ENCODE results near the gene CCDC92B.

The CCDC92B gene

DNA sequence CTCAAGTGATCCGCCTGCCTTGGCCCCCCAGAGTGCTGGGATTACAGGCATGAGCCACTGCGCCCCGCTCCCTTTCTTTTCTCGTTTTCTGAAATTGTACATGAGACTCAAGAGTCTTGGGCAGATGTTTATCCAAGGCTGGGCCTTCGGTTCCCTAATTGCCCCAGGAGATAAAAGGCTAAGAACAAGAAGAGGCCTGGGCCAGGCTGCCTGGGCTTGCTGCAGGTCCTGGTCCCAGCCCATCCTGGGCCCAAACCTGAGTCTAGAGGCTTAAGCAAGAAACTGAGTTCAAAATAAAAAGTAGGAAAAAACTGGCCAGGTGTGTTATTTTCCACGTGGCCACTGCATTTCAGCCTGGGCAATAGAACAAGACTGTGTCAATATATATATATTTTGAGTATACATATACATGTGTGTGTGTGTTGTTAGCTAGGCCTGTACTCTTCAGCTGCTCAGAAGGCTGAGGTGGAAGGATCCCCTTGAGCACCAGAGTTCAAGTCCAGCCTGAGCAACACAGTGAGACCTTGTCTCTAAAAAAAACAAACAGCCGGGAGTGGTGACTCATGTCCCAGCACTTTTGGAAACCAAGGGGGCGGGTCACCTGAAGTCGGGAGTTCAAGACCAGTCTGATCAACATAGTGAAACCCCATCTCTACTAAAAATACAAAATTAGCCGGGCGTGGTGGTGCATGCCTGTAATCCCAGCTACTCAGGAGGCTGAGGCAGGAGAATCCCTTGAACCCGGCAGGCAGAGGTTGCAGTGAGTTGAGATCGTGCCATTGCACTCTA is 31.1 kb downstream of the CCDC92B start:
- no peak for DNase-seq

DNA sequence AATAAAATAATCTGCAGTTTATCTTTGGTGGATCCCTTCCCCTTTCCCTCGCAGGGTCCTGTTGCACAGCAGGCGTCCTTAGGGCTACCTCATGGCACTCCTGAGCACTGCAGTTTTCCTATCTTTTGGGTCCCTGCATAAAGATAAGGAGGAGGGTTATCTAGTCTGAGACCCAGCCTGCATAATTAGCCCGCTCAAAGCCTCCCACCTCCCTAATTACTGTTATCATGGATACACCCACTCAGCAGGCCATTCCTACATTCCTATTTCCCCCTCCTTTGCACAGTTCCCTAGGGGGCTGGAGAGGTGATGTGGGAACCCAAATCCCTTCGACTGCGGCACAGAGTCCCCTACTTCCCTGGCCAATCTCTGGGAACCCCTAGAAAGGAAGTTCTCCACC is 32.8 kb downstream of the CCDC92B start:
- DNase-seq, result no peak

DNA sequence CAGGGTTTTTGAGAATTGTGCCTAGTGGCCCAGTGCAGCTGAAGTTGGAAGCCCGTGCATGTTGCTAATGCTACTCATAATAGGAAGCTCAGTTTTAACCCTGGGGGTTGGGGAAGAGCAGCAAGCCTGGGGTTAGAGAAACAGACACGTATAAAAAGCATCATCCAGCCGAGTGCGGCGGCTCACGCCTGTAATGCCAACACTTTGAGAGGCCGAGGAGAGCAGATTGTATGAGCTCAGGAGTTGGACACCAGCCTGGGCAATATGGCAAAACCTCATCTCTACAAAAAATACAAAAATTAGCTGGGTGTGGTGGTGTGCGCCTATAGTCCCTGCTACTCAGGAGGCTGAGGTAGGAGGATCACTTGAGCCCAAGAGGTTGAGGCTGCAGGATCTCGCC is 35.6 kb downstream of the CCDC92B start:
- DNase-seq, result no peak

DNA sequence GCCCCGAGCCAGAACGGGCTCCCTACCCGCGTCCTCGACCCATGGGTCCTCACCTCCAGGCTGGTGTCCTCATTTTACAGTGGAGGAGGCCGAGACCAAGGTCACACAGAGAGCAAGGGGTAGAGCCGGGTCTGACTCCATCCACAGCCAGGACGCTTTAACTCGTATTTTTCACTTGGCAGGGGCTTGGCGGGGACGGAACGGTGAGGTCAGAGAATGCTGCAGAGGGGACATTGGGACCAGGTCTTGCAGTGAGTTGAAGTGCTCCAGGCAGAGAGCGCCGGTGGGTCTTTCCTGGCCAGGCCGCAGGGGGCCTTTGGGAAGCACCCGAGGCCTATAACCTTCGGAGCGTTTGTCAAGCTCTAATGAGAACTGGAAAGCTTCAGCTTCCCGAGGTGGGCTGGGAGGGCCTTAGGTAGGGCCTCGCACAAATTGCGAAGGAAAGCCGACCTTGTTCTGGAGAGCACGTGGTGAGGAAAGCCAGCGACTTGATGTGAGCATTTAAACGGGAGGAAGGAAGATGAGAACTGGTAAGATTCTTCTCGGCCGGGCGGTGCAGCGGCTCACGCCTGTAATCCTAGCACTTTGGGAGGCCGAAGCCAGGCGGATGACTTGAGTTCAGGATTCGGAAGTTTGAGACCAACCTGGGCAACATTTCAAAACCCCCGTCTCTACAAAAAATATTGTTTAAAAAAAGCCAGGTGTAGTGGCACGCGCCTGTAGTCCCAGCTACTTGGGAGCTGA is 37.0 kb downstream of the CCDC92B start:
- no peak for DNase-seq

DNA sequence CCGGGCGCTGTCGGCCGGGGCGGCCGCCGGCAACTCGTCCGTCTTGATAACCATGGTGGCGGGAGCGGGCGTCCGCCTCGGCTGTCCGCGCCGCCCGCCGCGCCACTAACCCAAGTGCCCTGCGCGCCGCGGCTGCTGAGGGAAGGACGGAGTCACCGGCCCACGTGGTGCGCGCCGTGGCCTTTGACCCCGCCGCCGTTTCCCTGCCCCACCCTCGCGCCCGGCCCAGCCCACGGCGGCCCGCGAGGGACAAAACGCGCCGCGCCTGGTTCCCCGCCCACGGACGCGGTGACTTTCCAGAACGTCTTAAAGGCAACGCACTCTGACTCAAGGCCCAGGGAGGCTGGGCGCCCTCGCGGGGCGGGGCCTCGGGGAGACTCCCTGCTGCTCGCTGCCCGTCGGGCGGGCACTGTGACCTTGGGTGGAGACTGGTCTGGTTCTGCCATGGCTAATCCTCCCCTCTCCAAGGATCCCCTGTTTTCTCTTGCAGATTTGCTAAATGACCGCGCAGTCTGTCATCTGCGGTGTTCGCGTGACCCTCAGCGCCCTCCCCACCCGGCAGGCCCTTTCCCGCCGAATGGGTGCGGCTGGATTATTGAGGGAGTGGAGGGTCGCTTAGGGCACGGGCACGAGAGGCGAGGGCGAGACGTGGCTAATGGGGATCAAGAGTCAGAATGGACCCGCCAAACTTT is 37.7 kb downstream of the CCDC92B start, which contains the start of gene CLUH:
CLUH (minus strand) TSS at position 157 of the 692 bp plus-strand sequence; CDS start at position 54, 103 bp downstream.
- peak; percentile 97 for DNase-seq

DNA sequence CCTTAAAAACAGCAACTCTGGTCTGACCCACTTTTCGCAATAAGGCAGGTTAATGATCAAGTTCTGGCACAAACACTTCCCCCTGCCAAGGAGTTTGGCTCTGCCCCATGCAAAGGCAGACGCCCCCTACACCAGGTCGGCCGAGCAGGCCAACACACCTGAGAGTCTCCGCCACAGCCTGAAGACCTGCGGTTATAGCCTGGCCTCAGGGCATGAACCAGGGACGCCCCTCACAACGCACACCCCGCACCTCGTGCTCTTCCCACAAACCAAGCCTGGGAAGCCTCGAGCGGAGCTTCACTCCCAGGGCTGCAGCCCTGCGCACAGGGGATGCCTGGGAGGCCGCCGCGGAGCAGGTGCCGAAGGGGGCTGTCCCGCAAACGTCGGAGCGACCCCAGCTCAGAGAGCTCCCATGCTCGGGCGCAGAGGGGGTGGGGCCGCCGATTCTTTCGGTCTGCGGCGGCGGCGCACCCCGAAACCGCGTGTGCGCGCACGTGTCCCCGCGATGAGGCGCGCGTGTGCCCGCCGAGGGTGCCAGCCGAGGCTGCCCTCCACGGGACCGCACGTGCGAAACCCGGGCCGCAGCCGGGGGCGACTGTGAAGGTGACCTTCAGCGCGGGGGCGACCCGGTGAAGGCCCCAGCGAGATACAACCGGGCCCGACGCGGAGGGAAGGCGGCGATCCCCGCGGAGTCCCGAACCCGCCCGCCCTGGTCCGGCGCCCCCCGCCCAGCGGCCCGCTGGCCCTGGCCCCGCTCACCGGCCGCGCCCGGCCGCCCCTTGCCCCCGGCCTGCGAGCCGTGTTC is 38.4 kb downstream of the CCDC92B start:
- peak; percentile 36 for DNase-seq

DNA sequence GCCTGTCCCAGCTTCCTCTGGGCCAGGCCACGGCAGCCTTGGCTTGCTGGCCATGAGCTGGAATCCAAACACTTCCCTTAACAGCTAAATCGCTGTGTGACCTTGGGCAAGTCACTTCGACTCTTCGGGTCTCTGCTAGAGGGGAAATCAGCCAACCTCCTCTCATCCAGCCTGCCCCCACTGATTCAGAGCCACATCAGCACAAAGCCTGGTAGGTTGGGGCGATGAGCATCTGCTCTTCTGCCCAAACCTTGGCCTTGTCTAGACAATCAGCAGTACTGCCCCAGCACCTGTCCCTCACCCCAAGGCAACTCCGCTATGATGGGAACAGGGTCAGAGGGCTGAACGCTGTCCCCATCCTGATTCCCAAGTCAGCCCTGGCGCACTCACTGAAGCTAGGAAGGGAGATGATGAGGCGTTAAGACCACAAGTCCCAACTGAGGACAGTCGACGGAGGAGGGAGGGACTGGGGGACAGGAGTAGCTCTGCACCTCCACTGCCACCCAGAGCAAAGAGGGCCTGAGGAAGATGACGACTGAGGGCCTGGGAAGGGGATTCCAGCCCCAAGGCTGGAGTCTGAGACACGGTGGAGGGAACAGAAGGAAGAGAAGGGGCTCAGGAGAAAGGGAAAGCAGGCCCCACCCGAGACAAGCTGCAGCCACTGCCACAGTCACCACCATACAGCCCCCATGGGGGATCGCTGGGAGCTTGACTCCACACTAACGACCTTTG is 39.2 kb downstream of the CCDC92B start:
- DNase-seq, result no peak

DNA sequence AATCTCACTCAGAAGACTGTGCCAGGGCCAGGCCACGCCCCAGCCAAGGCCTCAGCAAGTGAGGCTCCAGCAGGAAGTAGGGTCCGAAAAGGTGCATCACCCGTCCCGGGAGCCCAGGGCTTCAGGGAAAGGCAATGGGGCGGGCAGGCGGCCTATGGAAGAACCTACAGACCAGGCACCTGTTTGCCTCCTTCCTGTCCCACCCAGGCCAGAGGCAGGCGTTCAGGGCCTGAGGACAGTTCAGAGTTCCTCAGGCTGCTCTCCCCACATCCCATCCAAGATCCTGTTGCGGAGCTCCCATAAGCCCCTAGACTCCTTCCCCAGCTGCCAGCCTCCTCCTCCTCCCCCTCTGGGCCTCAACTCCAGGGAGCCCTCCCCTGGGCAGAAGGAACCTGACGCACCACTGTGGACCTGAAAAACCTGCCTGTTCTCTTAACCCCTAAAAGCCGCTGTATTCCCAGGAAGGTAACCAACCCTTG is 40.2 kb downstream of the CCDC92B start:
- no peak for DNase-seq

DNA sequence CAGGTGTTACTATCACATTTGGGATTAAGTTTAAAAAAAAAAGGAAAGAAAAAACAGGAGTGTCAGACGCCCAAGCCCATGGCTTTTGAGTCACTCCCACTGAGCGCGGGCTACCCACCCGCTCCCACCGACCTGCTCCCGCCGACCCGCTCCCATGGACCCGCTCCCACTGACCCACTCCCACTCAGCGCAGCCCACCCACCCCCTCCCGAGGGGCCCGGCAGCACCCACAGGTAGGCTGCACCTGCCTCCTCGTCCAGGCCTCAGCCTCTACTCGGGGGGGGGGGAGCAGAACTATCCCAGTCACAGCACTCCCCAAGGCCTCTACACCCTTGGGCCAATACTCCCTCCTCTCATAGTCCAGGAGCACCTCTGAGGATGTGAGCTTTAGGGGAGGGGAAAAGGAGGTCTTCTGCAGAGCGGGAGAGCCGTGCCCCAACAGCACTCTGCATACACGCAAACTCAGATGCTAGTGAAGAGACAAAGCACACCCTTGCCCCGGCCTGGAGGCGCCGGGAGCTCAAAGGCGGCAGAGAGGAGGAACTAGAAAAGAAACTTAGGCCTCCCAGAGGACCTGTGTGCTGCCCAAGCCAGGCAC is 40.8 kb downstream of the CCDC92B start:
- no peak for DNase-seq

DNA sequence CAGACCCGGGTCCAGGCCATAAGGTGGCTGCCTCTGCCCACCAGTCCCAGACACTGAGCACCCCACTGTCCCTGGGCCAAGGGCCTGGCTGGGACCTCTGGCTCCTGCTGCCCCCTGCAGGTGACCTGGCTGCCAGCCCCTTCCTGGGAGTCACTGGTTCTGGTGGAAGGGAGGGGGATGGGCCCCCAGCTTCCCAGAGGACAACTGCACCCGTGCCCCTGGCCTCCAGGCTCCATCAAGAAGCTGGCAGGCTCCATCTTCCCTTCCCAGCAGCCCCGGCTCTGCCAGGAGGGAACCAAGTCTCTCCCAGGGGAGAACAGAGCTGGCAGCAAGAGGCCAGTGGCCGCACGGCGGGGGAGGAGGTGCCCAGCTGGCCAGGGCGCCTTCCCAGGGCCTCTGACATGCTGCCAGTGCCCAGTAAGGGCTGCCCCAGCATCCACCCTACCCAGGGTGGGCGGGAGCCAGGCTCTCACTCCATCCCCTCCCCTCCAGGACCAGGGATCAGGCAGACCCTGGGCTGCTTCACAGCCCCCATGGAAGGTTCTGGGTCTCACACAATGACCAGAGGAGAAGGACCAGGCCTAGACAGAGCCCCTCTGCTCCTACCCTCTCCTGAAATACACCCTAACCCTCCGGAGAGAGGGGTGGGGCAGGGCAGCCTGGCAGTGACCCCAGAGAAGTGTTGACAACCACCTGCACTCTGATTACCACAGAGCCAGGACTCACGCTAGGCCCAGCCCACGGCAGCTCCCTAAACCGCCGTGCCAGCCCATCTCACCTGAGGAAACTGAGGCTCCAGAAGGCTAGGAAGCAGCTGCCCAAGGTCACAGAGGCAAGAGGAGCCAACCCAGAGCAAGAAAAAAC is 41.5 kb downstream of the CCDC92B start:
- DNase-seq, result peak; percentile 23

DNA sequence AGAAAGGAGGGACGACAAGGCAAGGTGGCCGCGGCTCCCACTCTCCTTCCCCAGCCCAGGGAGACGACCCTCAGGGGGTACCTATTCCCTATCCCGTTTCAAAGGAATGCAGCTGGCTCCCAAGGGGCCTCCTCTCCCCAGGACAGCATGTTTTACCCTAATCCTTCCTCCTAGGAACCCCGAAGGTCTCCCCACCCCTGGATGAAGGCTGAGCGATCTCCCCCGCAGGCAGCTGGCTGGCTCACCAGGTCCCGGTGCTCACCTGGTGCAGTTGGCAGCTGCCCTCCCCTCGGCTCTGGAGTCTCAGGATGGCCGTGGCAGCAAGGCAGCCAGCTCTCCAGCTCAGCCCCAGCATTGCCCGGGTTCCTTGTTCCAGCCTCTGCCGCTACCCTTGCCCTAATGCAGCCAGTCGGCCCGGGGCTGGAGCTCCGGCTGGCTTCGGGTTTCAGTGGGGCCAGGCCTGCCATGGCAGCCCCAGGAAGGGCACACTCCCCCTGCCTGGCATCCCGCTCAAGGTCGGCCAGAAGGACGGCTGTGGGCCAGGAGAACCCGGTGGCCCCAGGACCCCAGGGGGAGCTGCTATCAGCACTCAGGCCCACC is 42.4 kb downstream of the CCDC92B start:
- no peak for DNase-seq

DNA sequence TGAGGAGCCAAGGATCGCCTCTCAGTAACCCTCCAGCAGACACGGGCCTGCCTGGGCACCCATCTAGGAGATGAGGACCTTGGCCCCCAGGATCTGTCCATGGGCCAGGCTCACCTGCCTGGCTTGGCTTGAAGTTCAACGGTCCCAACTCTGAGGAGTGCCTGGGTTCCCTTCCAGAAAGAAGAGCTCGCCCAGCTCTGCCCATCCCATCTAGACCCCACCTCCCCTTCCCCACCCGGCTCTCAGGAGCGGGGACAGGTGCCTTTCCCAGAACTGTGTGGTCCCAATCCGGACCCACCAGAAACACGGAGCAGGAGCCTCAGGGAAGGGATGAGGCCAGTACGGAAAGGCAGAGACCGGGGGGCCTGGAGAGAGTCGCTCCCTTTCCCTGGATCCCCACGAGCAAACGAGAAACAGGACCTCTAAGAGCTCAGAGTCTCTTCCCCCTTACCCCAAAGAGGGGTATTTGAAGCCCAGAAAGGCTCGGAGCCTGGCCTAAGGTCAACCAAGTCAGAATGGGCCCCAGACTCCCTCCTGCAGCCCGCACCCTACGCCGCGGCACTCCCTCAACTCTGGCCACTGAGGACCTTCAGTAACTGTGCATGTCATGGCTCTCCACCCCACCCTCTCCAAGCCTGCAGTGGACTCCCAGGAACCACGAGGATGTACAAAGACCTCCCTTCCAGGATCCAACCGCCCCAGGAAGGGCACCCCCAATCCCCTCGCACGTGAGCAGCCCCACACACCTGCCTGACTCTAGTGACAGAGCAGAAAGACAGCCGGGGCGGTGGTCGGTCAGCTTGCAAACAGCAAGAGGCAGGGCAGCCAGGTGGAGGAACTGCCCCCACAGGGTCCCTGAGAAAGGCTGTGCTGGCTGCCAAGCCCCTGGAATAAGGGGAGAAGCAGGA is 43.3 kb downstream of the CCDC92B start:
- no peak for DNase-seq

DNA sequence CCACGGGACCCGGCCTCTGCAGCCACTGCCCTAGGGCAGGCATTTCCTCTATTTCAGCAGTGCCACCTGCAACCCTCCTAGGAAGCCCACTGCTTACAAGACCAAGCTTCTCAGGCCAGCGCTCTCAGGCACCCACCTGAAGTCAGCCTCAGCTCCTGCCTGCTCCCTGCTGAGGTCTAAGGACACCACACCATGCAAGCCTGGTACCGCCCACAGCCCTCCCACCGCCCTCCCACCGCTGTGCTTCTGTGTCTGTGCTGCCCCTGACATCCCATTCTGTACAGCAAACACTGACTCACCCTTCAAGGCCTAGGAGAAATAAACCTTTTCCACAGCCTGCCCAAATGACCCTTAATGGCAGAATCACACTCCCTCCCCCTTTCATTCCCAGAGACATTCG is 44.2 kb downstream of the CCDC92B start:
- no peak for DNase-seq

DNA sequence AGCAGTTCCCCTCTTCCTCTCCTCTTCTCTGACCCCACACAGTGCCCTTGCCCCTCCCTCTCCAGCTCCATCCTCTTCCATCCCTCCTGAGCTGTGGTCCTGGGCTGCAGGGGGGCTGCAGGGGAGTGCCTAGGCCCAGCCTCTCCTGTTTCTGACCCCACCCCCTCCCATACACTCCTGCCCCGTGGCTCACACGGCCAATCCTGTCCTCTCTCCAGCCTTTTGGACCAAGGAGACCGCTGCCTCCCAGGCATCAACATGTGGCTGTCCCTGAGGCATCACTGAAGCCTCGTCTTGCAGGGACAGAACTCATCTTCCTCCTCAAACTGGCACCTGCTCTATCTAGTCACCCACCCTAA is 44.6 kb downstream of the CCDC92B start:
- no peak for DNase-seq

DNA sequence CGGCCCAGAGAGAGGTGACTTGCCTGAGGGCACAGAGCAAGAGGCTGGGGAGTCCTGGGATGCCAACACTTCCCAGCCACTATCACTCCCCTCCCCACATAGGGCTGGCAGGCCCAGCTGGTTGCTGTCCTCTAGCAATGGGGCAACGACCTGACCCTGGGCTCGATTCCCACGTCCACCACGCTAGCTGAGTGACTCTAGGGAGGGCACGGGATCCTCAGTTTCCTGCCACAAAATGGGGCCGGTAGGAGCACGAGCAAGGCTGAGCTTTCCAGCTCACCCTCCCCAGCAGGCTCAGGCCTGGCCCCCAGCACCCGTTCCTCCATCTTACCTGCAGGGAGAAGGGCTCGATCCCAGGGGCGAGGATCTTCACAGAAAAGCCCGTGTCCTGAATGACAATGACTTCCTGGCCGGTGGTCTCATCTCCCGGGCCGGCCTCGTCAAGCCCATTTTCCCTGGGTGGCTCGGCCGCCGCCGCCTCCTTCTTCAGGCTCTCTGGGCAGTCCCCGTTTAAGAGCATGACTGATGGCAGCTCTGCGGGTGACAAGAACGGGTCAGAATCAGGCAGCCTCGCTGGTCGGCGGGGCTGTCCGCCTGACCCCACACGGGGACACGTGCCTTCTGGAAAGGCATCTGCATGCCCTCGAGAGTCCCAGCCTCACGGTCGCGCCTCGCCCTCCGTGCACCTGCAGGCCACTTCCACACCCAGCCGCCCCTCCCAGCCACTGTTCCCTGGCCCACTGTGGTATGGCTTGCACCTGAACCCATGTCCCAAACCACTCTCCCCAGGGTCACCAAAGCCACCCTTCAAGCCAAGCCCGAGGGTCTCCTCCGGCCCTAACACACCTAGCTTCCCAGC is 45.2 kb downstream of the CCDC92B start:
- no peak for DNase-seq

DNA sequence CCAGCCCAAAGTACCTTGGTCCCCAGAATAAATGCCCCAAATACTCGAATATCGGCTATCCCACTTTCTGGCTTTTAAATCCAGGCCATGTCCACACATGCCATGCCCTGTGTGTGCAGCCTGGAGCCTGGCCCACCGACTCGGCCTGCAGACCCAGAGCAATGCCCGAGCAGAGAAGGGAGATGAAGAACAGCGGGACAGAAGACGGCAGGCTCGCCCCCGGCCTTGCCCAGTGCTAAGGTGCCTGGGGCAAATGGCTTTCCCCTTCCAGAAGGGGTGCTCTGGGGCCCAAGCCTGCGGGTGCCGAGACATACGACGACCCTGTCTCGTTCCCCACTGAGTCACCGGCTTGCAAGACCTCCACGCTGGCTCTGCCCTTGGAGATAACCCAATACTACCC is 45.8 kb downstream of the CCDC92B start:
- DNase-seq, result no peak

DNA sequence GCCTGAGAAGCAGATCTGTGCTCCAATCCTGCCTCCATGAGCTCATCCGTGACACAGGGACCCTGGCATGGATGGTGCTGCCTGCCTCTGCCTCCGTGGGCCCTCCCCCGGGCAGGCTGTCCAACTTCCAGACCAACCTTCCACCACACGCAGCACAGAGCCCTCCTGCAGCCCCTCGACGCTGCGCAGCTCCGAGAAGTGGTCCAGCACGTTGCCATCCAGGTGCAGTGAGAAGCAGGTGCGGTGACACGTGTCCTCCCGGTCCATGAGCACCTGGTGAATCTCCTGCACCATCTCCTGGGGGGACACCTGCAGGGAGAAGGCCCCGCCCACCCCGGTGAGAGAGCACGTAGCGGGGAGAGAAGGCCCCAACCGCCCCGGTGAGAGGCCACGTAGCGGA is 46.3 kb downstream of the CCDC92B start:
- DNase-seq, result no peak

All from CD4-positive, alpha-beta T cell treated with Interleukin-17A for 4 hours (primary cell).